B cell (primary cell): Measurements from ENCODE around the gene ZNF384. TPM values are rescaled to one million over a fixed set of nuclear protein-coding genes. Genes with fewer than 3 reads are reported as not detected.

ENCODE experiments used
- ATAC-seq: fragments of 200-7000 bp; cut with Tn5 transposase; one replicate; pipeline ENCODE4 v1.10.0; 2021; ENCODE audit warnings: low read depth, mild to moderate bottlenecking, moderate number of reproducible peaks, moderate library complexity
- CTCF ChIA-PET: fragments of 350-600 bp; sonication (Branson Sonifier 250); formaldehyde crosslinking; loops from one replicate; lab custom pipeline; 2021; ENCODE audit warnings: antibody characterized with exemption, inconsistent platforms; lab: Charles Lee
- POLR2A ChIA-PET: fragments of 350-600 bp; sonication (Branson Sonifier 250); formaldehyde crosslinking; loops from one replicate; lab custom pipeline; 2021; ENCODE audit warnings: antibody characterized with exemption; lab: Charles Lee
- DNase-seq: peaks from one replicate; pipeline ENCODE4 v3.0.0; 2013
- H2AFZ ChIP-seq: 2 replicates; pipeline ENCODE4 v1.6.1; 2012; ENCODE audit warnings: mild to moderate bottlenecking, low read depth, low read length; ENCODE audit not compliant: insufficient read depth, poor library complexity, severe bottlenecking
- H3K27ac ChIP-seq, 2 donors: 1 replicate in 1 of 2; 2 replicates in 1 of 2; pipeline ENCODE4 v1.5.1; 2012 to 2013; ENCODE audit warnings: low read length in 2 of 2, mild to moderate bottlenecking in 2 of 2, moderate library complexity in 1 of 2
- H3K27me3 ChIP-seq, 4 experiments: fragments of 200-600 bp in 1 of 4; sonication (generic) in 1 of 4; replicated peaks in 1 of 4; 1 replicate in 2 of 4; 2 replicates in 2 of 4; pipeline versions ENCODE4 v1.6.1 to v1.7.0; 2013 to 2016; ENCODE audit warnings: low read length in 3 of 4, mild to moderate bottlenecking in 2 of 4, mixed read lengths in 1 of 4, moderate library complexity in 1 of 4; ENCODE audit not compliant: insufficient read depth in 4 of 4, control insufficient read depth in 3 of 4; ENCODE audit errors: control extremely low read depth in 1 of 4
- H3K36me3 ChIP-seq, 2 experiments: replicated peaks in 1 of 2; 1 replicate in 1 of 2; 2 replicates in 1 of 2; pipeline versions ENCODE4 v1.6.1 to v1.7.1; 2013; ENCODE audit warnings: low read length in 1 of 2; ENCODE audit not compliant: insufficient read depth in 2 of 2, control insufficient read depth in 1 of 2; ENCODE audit errors: control extremely low read depth in 1 of 2, extremely low read depth in 1 of 2
- H3K4me1 ChIP-seq, 2 donors: fragments of 200-600 bp in 1 of 2; sonication (generic) in 1 of 2; 1 replicate in 1 of 2; 2 replicates in 1 of 2; pipeline versions ENCODE4 v1.5.1 to v1.6.1; 2013 to 2017; ENCODE audit warnings: low read length in 2 of 2; ENCODE audit not compliant: control insufficient read depth in 2 of 2, insufficient read depth in 2 of 2
- H3K4me2 ChIP-seq: replicated peaks from 2 replicates; pipeline ENCODE3; 2012; ENCODE audit warnings: mild to moderate bottlenecking, low read depth, low read length; ENCODE audit not compliant: poor library complexity, severe bottlenecking
- H3K4me3 ChIP-seq, 5 experiments: fragments of 200-600 bp in 1 of 5; sonication (generic) in 1 of 5; 1 replicate in 3 of 5; 2 replicates in 2 of 5; pipeline versions ENCODE4 v1.5.1 to v1.7.0; 2011 to 2016; ENCODE audit warnings: low read length in 4 of 5, mild to moderate bottlenecking in 4 of 5, low read depth in 2 of 5, control low read depth in 1 of 5, moderate library complexity in 1 of 5; ENCODE audit not compliant: insufficient read depth in 1 of 5; ENCODE audit errors: control extremely low read depth in 1 of 5, extremely low read depth in 1 of 5
- H3K79me2 ChIP-seq: fragments of 200-600 bp; sonication (generic); one replicate; pipeline ENCODE4 v1.6.0; 2016; ENCODE audit warnings: low read length; ENCODE audit not compliant: control insufficient read depth, insufficient read depth
- H3K9ac ChIP-seq: fragments of 200-600 bp; sonication (generic); 2 replicates; pipeline ENCODE4 v1.6.1; 2017; ENCODE audit warnings: mild to moderate bottlenecking, low read length, moderate library complexity
- H3K9me3 ChIP-seq, 3 donors: one replicate each; pipeline versions ENCODE4 v1.6.1 to v1.7.1; 2013; ENCODE audit warnings: low read length in 2 of 3; ENCODE audit not compliant: control insufficient read depth in 2 of 3, insufficient read depth in 1 of 3; ENCODE audit errors: control extremely low read depth in 1 of 3
- H4K20me1 ChIP-seq: 2 replicates; pipeline ENCODE4 v1.6.0; 2012; ENCODE audit warnings: mild to moderate bottlenecking, low read length; ENCODE audit not compliant: insufficient read depth, control insufficient read depth, poor library complexity, severe bottlenecking
- H3K27ac Mint-ChIP-seq: one replicate; pipeline ENCODE4 v1.8.0; 2021; ENCODE audit warnings: mixed read lengths
- H3K27me3 Mint-ChIP-seq: one replicate; pipeline ENCODE4 v1.8.0; 2021; ENCODE audit warnings: mixed read lengths
- H3K4me1 Mint-ChIP-seq: one replicate; pipeline ENCODE4 v1.8.0; 2021; ENCODE audit warnings: mixed read lengths
- H3K4me3 Mint-ChIP-seq: one replicate; pipeline ENCODE4 v1.8.0; 2021; ENCODE audit warnings: mixed read lengths
- H3K9me3 Mint-ChIP-seq: one replicate; pipeline ENCODE4 v1.8.0; 2022; ENCODE audit warnings: mixed read lengths; ENCODE audit not compliant: insufficient read depth
- EZH2 ChIP-seq: IDR thresholded peaks from 2 replicates; pipeline ENCODE4 v1.6.1; 2012; ENCODE audit warnings: borderline replicate concordance, low read depth, mild to moderate bottlenecking, moderate library complexity, low read length; ENCODE audit not compliant: insufficient read depth, poor library complexity, severe bottlenecking
- WGBS: methylation state at CpG from one replicate; pipeline ENCODE4 v1.1.5; 2013; ENCODE audit warnings: missing lambda C conversion rate; ENCODE audit not compliant: insufficient coverage; 5-methylcytosine and 5-hydroxymethylcytosine counted together
- intact Hi-C: fragments of 100-400 bp; cut with micrococcal nuclease; formaldehyde crosslinking; loops from one replicate; pipeline ENCODE4 v1.10.0; 2022
- polyA plus RNA-seq: library from polyadenylated mRNA; depleted of rRNA; stranded (reverse); fragments of >200 nt; gene quantifications from 2 replicates; pipeline ENCODE4 v1.2.3, GENCODE V29; 2012
- total RNA-seq, 2 donors: library from RNA; stranded (reverse); fragments of 120-200 nt in 1 of 2; gene quantifications; 1 replicate in 1 of 2; 2 replicates in 1 of 2; pipeline versions ENCODE4 v1.2.3 to v1.2.4, GENCODE V29; 2013 to 2022
- TF ChIP-seq, protein P1 (sequence below): fragments of 200-600 bp; IDR thresholded peaks from one replicate; pipeline ENCODE4 v1.8.0; 2022; ENCODE audit warnings: antibody characterized with exemption, mild to moderate bottlenecking

ZNF384 gene
- total and polyA plus RNA-seq, 2 donors (not counting 1 experiment from before 2014, with no cell fraction given) = 83.4 to 108 TPM

DNA sequence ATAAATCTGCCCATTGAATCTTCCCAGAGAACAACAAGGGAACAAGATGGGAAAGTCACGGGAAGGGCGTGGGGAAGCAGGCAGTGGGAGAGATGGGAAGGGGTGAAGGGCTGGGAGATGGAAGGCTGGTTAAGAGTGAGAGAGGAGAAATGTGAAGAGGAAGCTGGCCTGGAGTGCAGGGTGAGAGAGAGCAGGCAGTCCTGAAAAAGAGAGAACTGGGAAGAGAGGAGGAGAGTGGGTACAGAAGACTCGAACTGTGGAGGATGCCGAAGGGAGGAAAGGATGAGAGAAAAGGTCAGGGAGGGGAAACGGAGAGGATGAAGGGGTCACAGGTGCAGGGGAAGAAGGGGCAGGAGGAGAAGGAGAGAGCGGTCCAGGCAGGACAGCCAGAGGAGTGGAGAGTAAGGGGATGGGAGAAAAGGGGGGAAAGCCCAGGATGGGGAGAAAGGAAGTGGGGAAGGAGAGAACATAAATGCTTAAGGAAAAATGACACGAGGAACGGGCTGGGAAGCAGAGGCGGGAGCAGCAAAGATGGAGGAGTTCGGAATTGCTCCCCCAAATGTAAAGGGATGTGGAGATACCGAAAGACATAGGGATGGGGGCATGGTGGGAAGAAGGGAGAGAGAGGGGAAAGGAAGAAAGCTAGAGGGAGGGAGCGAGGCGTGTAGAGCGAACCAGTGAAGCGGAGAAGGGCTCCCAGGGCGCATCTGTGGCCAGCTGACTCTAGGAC, 10.2 kb upstream of the ZNF384 start:
- no peak for DNase-seq
- no peak for ATAC-seq
- POLR2A ChIA-PET = interaction anchor here (0.8 to 1.0 kb wide), 2 partner anchors 24 to 54 kb away, joined by 3 to 5 read pairs; partner anchors contain the start of genes COPS7A and MLF2
- H3K4me1 Mint-ChIP-seq = peaks cover 58% of the 10 kb centered on the region
- peak overlapping the region; percentile 1 for H3K27ac Mint-ChIP-seq
- peak overlapping the region; percentile 58 for H3K4me3 Mint-ChIP-seq
- intact Hi-C loops = no loop called here
- Histone ChIP-seq H3K9me3 (peaks cover 0 to 3% (median 0%) of the 10 kb centered on the region in 3 donors), H4K20me1 (no peaks in the 10 kb centered on the region), H3K4me2 (peak overlapping the region; percentile 99), H3K9ac (peak overlapping the region; percentile 63), H3K27ac (no peak overlapping the region), H3K4me1 (peaks cover 51 to 55% of the 10 kb centered on the region in 2 donors), H3K4me3 (peak overlapping the region in 4 of 5 experiments; percentile 32 to 65 (median 57)), H2AFZ (peak overlapping the region; percentile 82), H3K79me2 (no peaks in the 10 kb centered on the region), H3K27me3 (peaks cover 4 to 33% (median 26%) of the 10 kb centered on the region in 4 experiments), H3K36me3 (no peaks in the 10 kb centered on the region)
- peaks cover 25% of the 10 kb centered on the region for H3K27me3 Mint-ChIP-seq
- CTCF ChIA-PET = interaction anchor here (0.6 to 2.5 kb wide), 8 partner anchors 10 to 412 kb away, joined by 3 to 7 read pairs (median 4); partner anchors contain the start of gene ZNF384
- no peaks in the 10 kb centered on the region for H3K9me3 Mint-ChIP-seq
- TF ChIP-seq, protein P1, sequence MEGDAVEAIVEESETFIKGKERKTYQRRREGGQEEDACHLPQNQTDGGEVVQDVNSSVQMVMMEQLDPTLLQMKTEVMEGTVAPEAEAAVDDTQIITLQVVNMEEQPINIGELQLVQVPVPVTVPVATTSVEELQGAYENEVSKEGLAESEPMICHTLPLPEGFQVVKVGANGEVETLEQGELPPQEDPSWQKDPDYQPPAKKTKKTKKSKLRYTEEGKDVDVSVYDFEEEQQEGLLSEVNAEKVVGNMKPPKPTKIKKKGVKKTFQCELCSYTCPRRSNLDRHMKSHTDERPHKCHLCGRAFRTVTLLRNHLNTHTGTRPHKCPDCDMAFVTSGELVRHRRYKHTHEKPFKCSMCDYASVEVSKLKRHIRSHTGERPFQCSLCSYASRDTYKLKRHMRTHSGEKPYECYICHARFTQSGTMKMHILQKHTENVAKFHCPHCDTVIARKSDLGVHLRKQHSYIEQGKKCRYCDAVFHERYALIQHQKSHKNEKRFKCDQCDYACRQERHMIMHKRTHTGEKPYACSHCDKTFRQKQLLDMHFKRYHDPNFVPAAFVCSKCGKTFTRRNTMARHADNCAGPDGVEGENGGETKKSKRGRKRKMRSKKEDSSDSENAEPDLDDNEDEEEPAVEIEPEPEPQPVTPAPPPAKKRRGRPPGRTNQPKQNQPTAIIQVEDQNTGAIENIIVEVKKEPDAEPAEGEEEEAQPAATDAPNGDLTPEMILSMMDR = no peak
- TF ChIP-seq EZH2 = no peak
- WGBS = 40% methylated on average over 14 of the region's 16 CpGs
